PC-9 (cell line): ENCODE results near the gene PHLPP1.

ENCODE experiments used
- EZH2 ChIP-seq: fragments of 200-600 bp; sonication (generic); IDR thresholded peaks from 2 replicates; pipeline ENCODE4 v1.8.0; 2017; ENCODE audit warnings: antibody characterized with exemption, low read depth
- TF ChIP-seq, protein P1 (sequence below): fragments of 200-600 bp; sonication (generic); conservative IDR thresholded peaks from 2 replicates; pipeline ENCODE4 v1.6.1; 2017; ENCODE audit warnings: mixed run types, antibody characterized with exemption, mild to moderate bottlenecking, moderate library complexity

GRCh38 chr18:62894681-62895390 lies 179.5 kb downstream of the PHLPP1 start:
- TF ChIP-seq, protein P1, sequence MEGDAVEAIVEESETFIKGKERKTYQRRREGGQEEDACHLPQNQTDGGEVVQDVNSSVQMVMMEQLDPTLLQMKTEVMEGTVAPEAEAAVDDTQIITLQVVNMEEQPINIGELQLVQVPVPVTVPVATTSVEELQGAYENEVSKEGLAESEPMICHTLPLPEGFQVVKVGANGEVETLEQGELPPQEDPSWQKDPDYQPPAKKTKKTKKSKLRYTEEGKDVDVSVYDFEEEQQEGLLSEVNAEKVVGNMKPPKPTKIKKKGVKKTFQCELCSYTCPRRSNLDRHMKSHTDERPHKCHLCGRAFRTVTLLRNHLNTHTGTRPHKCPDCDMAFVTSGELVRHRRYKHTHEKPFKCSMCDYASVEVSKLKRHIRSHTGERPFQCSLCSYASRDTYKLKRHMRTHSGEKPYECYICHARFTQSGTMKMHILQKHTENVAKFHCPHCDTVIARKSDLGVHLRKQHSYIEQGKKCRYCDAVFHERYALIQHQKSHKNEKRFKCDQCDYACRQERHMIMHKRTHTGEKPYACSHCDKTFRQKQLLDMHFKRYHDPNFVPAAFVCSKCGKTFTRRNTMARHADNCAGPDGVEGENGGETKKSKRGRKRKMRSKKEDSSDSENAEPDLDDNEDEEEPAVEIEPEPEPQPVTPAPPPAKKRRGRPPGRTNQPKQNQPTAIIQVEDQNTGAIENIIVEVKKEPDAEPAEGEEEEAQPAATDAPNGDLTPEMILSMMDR, result no peak
- TF ChIP-seq EZH2, result no peak
